ENCODE results near the gene NME4. TPM values are rescaled to one million over a fixed set of nuclear protein-coding genes. Genes with fewer than 3 reads are reported as not detected.
"Not testable (repeated sequence)": the region's sequence is repeated elsewhere in the genome, so short reads cannot be mapped to it uniquely, and the experiment has no call there.

The NME4 gene
- total and polyA plus RNA-seq, 9 donors: 53.5 to 115 (median 96.4) TPM

DNA sequence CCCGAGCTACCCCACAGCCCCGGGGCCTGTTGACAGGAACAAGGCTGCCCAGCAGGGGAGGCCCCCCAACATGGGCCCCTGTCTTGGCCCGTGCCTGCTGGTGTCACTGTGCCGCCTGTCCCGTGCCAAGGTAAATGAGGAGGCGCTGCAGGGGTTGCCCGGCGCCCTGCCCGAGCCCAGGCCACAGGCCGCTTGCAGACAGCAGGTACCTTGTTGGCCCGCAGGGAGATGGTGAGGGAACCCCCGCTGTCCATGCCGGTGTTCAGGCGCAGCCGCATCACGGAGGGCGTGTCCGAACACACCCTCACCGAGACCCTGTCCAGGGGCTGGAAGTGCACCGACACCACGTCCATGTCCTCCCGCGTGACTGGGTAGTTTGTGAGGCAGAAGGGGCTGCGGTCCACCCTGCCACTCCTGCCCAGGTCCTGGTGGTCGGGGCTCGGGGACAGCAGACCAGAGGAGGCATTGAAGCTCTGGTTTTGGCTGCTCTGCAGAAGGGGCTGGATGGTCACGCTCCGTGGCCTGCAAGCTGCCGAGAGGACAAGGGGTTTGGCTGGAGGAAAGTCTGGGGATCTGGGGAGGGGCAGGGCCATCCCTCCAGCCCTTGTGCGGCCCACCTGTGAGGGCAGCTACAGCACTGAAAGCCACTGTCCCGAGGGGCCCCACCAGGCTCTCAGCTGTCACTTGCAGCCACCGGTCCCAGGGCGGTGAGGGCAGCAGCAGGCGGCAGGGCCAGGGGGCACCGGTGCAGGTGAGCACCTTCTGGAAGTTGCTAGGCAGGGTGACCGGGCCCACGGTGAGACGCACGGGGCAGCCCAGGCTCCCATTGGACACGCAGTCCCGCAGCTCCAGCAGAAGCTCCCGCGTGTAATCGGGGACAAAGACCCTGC lies 20.8 kb upstream of the NME4 start:
- no peak overlapping the region for H3K27ac ChIP-seq (ENCODE audit: low read length)
- H3K9me3 ChIP-seq (replicated peaks; ENCODE audit: control insufficient read depth, low read depth, low read length): no peaks in the 10 kb centered on the region
- WGBS (ENCODE audit: insufficient coverage): 93% methylated on average over 44 of the region's 44 CpGs
- peaks cover 18% of the 10 kb centered on the region for H3K4me1 ChIP-seq (ENCODE audit: control insufficient read depth, insufficient read depth, low read length)
- no peak overlapping the region for H3K4me3 ChIP-seq (ENCODE audit: low read length)
- no peaks in the 10 kb centered on the region for H3K27me3 ChIP-seq (ENCODE audit: control insufficient read depth, insufficient read depth, low read length)
- H3K36me3 ChIP-seq (ENCODE audit: control insufficient read depth, insufficient read depth, low read length): peaks cover 47% of the 10 kb centered on the region
- no peak for DNase-seq

DNA sequence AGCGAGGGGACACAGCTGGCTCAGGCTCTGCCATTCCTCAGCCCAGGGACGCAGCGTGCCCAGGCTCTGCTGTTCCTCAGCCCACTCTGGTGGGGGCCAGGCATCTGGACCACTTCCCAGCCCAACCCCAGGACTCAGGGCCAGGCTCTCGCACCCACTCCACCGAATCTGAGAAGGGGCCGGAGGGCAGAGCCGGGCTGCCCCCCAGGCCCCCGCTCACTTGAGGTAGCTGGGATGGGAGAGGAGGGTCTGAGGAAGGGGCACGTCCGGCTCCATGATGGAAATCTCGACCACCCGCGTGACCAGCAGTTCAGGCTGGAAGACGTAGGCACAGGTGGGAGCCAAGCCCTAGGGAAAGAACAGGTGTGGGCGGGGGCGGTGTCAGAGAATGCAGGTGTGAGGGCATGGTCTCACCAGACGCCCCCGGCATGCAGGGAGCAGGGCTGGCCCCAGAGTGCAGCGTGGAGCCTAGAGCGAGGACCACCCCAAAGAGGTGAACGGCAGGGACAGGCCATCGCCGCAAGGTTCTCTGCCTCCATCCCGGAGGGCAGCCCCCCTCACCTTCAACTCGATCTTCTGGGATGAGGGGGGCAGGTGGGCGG lies 20.1 kb upstream of the NME4 start:
- Histone ChIP-seq H3K4me1 (ENCODE audit: control insufficient read depth, insufficient read depth, low read length) (peaks cover 12% of the 10 kb centered on the region), H3K9me3 (replicated peaks; ENCODE audit: control insufficient read depth, low read depth, low read length) (no peaks in the 10 kb centered on the region), H3K27ac (ENCODE audit: low read length) (no peak overlapping the region), H3K4me3 (ENCODE audit: low read length) (no peak overlapping the region), H3K27me3 (ENCODE audit: control insufficient read depth, insufficient read depth, low read length) (no peaks in the 10 kb centered on the region), H3K36me3 (ENCODE audit: control insufficient read depth, insufficient read depth, low read length) (peaks cover 45% of the 10 kb centered on the region)
- WGBS (ENCODE audit: insufficient coverage): 86% methylated on average over 20 of the region's 26 CpGs
- no peak for DNase-seq

DNA sequence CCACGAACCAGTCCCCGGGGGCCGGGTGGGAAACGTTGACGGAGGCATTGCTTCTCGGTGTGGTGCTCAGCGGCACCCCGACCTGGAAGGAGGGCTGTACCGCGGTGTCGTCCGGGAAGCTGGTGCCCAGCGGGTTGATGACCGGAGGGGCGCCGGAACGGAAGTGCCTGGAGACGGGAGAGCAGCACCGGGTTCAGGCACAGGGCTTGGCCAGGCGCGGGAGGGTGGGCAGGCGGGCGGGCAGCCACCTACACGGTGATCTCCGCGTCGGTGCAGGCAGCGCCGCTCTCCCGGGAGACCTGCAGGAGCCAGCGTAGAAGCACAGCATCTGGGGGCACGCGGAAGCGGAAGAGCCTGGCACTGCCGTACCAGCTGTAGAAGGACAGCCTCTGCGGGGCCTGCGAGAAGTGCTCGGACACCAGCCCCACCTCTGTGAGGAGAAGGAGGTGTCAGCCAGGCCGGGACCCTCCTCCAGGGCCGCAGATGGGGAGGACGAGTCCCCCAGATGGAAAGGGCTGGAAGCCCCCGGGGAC lies 19.5 kb upstream of the NME4 start:
- 84% methylated on average over 42 of the region's 42 CpGs for WGBS (ENCODE audit: insufficient coverage)
- Histone ChIP-seq H3K4me1 (ENCODE audit: control insufficient read depth, insufficient read depth, low read length) (peaks cover 11% of the 10 kb centered on the region), H3K36me3 (ENCODE audit: control insufficient read depth, insufficient read depth, low read length) (peaks cover 41% of the 10 kb centered on the region), H3K27ac (ENCODE audit: low read length) (no peak overlapping the region), H3K27me3 (ENCODE audit: control insufficient read depth, insufficient read depth, low read length) (peaks cover 2% of the 10 kb centered on the region), H3K4me3 (ENCODE audit: low read length) (no peak overlapping the region), H3K9me3 (replicated peaks; ENCODE audit: control insufficient read depth, low read depth, low read length) (no peaks in the 10 kb centered on the region)
- DNase-seq: no peak

DNA sequence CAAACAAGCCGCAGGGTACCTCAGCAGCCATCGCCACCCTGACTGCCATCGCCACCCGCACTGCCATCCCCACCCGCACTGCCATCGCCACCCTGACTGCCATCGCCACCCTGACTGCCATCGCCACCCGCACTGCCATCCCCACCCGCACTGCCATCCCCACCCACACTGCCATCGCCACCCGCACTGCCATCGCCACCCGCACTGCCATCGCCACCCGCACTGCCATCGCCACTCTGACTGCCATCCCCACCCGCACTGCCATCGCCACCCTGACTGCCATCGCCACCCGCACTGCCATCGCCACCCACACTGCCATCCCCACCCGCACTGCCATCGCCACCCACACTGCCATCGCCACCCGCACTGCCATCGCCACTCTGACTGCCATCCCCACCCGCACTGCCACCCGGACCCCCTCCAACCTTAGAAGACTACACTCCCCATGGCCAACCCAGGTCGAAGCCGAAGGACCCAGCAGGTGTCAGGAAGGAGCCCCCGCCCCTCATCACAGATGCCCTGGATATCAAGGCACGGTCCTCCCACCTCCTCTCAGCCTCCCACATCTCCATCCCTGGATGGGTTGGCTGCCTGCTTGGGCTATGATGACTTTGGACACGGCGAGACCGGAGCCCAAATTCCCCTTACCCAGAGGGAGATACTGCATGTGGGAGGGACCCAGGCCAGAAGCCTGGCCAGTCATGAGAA lies 18.7 kb upstream of the NME4 start:
- H3K9me3 ChIP-seq (replicated peaks; ENCODE audit: control insufficient read depth, low read depth, low read length); H3K27me3 ChIP-seq (ENCODE audit: control insufficient read depth, insufficient read depth, low read length); DNase-seq; H3K27ac ChIP-seq (ENCODE audit: low read length); H3K4me3 ChIP-seq (ENCODE audit: low read length): not testable (repeated sequence)
- 84% methylated on average over 18 of the region's 36 CpGs for WGBS (ENCODE audit: insufficient coverage)
- Histone ChIP-seq H3K36me3 (ENCODE audit: control insufficient read depth, insufficient read depth, low read length) (peaks cover 35% of the 10 kb centered on the region), H3K4me1 (ENCODE audit: control insufficient read depth, insufficient read depth, low read length) (peaks cover 19% of the 10 kb centered on the region)

DNA sequence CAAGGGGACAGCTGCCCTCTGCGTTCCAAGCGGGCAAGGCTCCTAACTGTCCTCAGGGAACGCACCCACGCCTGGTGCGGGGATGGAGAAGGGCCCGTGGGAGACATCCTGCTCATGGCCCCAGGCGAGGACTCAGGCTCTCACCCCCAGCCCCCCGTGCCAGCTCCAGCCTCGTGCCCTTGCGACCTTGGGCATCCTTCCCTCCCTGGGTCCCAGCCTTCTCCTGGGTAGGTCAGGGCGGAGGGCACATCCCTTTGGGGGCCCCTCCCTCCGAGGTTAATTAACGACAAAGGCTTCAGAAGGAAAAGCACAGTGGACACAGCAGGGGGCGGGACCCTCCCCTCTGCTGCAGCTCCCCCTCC lies 18.2 kb upstream of the NME4 start:
- 84% methylated on average over 10 of the region's 14 CpGs for WGBS (ENCODE audit: insufficient coverage)

DNA sequence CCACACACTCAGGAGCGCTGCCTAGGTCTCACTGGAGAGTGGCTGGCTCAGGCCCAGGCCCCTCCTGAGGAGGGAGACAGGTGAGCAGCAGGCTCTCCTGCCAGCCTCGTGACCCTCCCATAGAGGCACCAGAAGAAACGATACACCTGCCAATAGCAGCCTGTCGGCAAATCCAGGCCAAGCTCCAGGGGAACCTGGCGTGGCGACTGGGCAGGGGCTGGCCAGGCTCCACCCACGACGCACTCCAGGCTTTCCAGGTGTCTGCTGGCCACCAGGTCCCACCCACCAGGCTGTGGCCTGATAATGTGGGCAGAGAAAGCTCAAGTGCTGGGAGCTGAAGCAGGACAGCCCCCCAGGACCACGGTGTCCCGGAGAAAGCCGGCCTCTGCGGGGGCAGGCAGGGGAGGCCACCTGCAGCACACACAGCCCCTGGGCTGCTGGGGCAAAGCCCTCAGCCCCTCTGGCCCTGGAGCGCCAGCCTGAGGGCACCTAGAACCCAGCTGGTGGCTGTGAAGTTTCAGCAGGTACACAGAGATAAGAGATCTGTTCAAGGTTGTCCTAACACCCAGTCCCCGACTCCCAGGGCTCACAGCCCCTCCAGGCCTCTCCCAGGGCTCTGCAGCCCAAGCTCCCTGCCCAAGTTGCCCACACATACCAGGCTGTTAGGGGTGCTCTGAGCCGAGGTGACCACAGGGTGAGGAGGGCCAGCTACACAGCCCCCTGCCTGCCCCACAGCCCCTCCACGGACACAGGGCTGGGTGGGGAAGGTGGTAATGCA lies 17.6 kb upstream of the NME4 start:
- peaks cover 8% of the 10 kb centered on the region for H3K27me3 ChIP-seq (ENCODE audit: control insufficient read depth, insufficient read depth, low read length)
- 81% methylated on average over 15 of the region's 16 CpGs for WGBS (ENCODE audit: insufficient coverage)
- H3K9me3 ChIP-seq (replicated peaks; ENCODE audit: control insufficient read depth, low read depth, low read length): no peaks in the 10 kb centered on the region
- peaks cover 24% of the 10 kb centered on the region for H3K4me1 ChIP-seq (ENCODE audit: control insufficient read depth, insufficient read depth, low read length)
- DNase-seq: no peak
- peaks cover 27% of the 10 kb centered on the region for H3K36me3 ChIP-seq (ENCODE audit: control insufficient read depth, insufficient read depth, low read length)
- H3K4me3 ChIP-seq (ENCODE audit: low read length): no peak overlapping the region
- H3K27ac ChIP-seq (ENCODE audit: low read length): no peak overlapping the region

More for the DNA sequence above, 18.2 kb upstream of the NME4 start:
- no peak overlapping the region for H3K27ac ChIP-seq (ENCODE audit: low read length)
- no peak overlapping the region for H3K4me3 ChIP-seq (ENCODE audit: low read length)
- no peaks in the 10 kb centered on the region for H3K9me3 ChIP-seq (replicated peaks; ENCODE audit: control insufficient read depth, low read depth, low read length)
- H3K27me3 ChIP-seq (ENCODE audit: control insufficient read depth, insufficient read depth, low read length): peaks cover 8% of the 10 kb centered on the region
- H3K4me1 ChIP-seq (ENCODE audit: control insufficient read depth, insufficient read depth, low read length): peaks cover 24% of the 10 kb centered on the region
- DNase-seq: no peak
- H3K36me3 ChIP-seq (ENCODE audit: control insufficient read depth, insufficient read depth, low read length): peaks cover 32% of the 10 kb centered on the region

DNA sequence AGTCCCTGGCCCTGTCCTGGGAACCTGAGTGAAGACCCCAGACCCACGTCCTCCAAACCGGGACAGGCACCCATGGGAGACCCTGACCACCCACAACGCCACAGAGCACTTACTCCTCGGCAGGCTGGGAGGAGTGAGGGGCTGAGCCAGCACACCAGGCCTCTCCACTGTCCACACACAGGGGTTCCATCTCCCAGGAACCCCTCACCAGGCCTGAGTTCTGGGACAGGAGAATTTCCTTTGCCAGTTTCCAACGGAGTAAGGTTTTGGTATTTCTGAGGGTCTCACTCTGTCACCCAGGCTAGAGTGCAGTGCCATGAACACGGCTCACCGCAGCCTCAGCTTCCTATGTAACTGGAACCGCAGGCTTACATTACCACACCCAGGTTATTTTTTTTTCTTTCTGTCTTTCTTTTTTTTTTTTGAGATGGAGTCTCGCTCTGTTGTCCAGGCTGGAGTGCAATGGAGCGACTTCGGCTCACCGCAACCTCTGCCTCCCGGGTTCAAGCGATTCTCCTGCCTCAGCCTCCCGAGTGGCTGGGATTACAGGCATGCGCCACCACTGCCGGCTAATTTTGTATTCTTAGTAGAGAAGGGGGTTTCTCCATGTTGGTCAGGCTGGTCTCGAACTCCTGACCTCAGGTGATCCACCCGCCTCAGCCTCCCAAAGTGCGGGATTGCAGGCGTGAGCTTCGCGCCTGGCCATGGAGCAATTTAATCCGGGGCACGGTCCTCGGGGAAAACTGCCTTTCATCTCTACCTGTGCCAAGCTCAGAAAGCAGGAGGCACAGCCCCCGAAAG lies 16.8 kb upstream of the NME4 start:
- 66% methylated on average over 7 of the region's 27 CpGs for WGBS (ENCODE audit: insufficient coverage)
- H3K9me3 ChIP-seq (replicated peaks; ENCODE audit: control insufficient read depth, low read depth, low read length): no peaks in the 10 kb centered on the region
- DNase-seq: no peak
- H3K27ac ChIP-seq (ENCODE audit: low read length): no peak overlapping the region
- H3K4me3 ChIP-seq (ENCODE audit: low read length): no peak overlapping the region
- H3K4me1 ChIP-seq (ENCODE audit: control insufficient read depth, insufficient read depth, low read length): peaks cover 24% of the 10 kb centered on the region
- peaks cover 8% of the 10 kb centered on the region for H3K27me3 ChIP-seq (ENCODE audit: control insufficient read depth, insufficient read depth, low read length)
- H3K36me3 ChIP-seq (ENCODE audit: control insufficient read depth, insufficient read depth, low read length): peaks cover 19% of the 10 kb centered on the region

DNA sequence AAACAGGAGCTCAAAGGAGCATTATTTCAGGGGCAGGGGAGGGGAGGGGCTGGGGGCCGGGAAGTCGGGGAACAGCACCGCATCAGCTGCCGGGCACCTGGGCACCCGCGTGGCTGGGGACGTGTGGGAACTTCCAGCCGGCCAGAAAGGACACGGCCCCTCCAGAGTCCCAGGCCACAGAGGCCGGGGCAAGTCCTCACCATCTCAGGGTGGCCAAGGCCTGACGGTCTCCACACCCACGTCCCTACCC lies 16.3 kb upstream of the NME4 start:
- no peak overlapping the region for H3K27ac ChIP-seq (ENCODE audit: low read length)
- peaks cover 8% of the 10 kb centered on the region for H3K27me3 ChIP-seq (ENCODE audit: control insufficient read depth, insufficient read depth, low read length)
- DNase-seq: no peak
- WGBS (ENCODE audit: insufficient coverage): 4% methylated on average over 12 of the region's 12 CpGs
- peak overlapping the region; percentile 73 for H3K4me3 ChIP-seq (ENCODE audit: low read length)
- no peaks in the 10 kb centered on the region for H3K9me3 ChIP-seq (replicated peaks; ENCODE audit: control insufficient read depth, low read depth, low read length)
- H3K36me3 ChIP-seq (ENCODE audit: control insufficient read depth, insufficient read depth, low read length): peaks cover 16% of the 10 kb centered on the region
- H3K4me1 ChIP-seq (ENCODE audit: control insufficient read depth, insufficient read depth, low read length): peaks cover 24% of the 10 kb centered on the region

DNA sequence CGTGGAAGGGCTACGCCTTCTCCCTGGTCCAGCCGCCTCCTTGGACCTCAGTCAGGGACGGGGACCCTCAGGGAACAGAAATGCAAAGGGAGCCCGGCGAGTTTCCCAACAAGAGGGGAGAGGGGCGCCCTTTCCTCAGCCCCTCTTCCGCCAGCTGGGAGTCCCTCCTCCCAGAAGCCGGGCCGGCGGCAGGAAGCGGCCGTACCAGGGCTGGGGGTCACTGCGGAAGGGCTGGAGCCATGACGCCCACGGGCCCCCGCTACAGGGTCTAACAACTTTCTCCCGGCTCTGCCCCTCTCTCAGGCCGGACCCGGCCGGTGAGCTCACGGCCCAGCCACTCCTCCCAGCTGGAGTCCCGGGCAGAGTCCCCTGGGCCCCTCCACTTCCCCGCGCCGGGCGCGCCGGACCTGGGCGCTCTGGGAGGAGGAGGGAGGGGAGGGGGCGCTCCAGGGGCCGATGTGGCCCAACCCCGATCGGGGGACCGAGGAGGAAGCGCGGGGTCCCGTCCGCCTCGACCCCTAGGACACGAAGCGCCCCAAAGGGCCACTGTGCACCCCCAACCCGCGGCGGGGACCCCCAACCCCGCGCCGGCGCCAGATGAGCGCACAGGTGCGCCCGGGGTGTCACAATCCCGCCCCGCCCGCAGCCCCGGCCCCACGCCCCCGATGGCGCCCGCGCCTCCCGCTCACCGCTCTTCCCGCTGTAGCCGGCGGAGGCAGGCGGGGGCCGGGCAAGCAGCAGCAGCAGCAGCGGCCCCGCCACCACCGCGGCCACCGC lies 15.8 kb upstream of the NME4 start:
- under 1% methylated on average over 65 of the region's 73 CpGs for WGBS (ENCODE audit: insufficient coverage)
- peaks cover 24% of the 10 kb centered on the region for H3K4me1 ChIP-seq (ENCODE audit: control insufficient read depth, insufficient read depth, low read length)
- no peaks in the 10 kb centered on the region for H3K9me3 ChIP-seq (replicated peaks; ENCODE audit: control insufficient read depth, low read depth, low read length)
- H3K4me3 ChIP-seq (ENCODE audit: low read length): peak overlapping the region; percentile 73
- H3K36me3 ChIP-seq (ENCODE audit: control insufficient read depth, insufficient read depth, low read length): peaks cover 13% of the 10 kb centered on the region
- no peak overlapping the region for H3K27ac ChIP-seq (ENCODE audit: low read length)
- peaks cover 8% of the 10 kb centered on the region for H3K27me3 ChIP-seq (ENCODE audit: control insufficient read depth, insufficient read depth, low read length)
- DNase-seq: peak; percentile 42

Measured in muscle of leg (tissue), 11 donors.